GM23338 (cell line): ENCODE data around the gene TYMP. TPM values are rescaled to one million over a fixed set of nuclear protein-coding genes. Genes with fewer than 3 reads are reported as not detected.
A peak's percentile ranks its signal among the peaks of the same experiment; 100 is the strongest.

ENCODE experiments used
- ATAC-seq: fragments of 200-7000 bp; cut with Tn5 transposase; 3 replicates; pipeline ENCODE4 v1.9.1; 2020
- DNase-seq: peaks from one replicate; pipeline ENCODE4 v3.0.0-alpha.2; 2015; ENCODE audit warnings: low spot score
- H2AFZ ChIP-seq: fragments of 200-600 bp; sonication (generic); 2 replicates; pipeline ENCODE4 v1.8.0; 2016; ENCODE audit warnings: antibody characterized with exemption, mild to moderate bottlenecking, moderate library complexity
- H3F3A ChIP-seq: fragments of 200-600 bp; sonication (generic); replicated peaks from 2 replicates; pipeline ENCODE4 v1.8.0; 2017; ENCODE audit warnings: antibody characterized with exemption, mixed run types, low read depth
- H3K27ac ChIP-seq: fragments of 200-600 bp; sonication (generic); 2 replicates; pipeline ENCODE4 v1.6.1; 2016; ENCODE audit warnings: low read depth
- H3K27me3 ChIP-seq: fragments of 200-600 bp; sonication (generic); 2 replicates; pipeline ENCODE4 v1.8.0; 2016; ENCODE audit warnings: mild to moderate bottlenecking, mixed run types, moderate library complexity; ENCODE audit not compliant: insufficient read depth
- H3K36me3 ChIP-seq: fragments of 200-600 bp; sonication (generic); 2 replicates; pipeline ENCODE4 v1.8.0; 2016; ENCODE audit warnings: mild to moderate bottlenecking; ENCODE audit not compliant: insufficient read depth
- H3K4me1 ChIP-seq: fragments of 200-600 bp; sonication (generic); 2 replicates; pipeline ENCODE4 v1.8.0; 2016; ENCODE audit warnings: mild to moderate bottlenecking, moderate library complexity; ENCODE audit not compliant: insufficient read depth
- H3K4me2 ChIP-seq: fragments of 200-600 bp; sonication (generic); 2 replicates; pipeline ENCODE4 v1.7.1; 2017; ENCODE audit warnings: mixed run types
- H3K4me3 ChIP-seq: fragments of 200-600 bp; sonication (generic); 2 replicates; pipeline ENCODE4 v1.6.1; 2016; ENCODE audit warnings: mixed run types
- H3K79me2 ChIP-seq: fragments of 200-600 bp; sonication (generic); replicated peaks from 2 replicates; pipeline ENCODE4 v1.8.0; 2017; ENCODE audit warnings: mild to moderate bottlenecking; ENCODE audit not compliant: insufficient read depth
- H3K9me2 ChIP-seq: fragments of 200-600 bp; sonication (generic); 2 replicates; pipeline ENCODE4 v1.8.0; 2017; ENCODE audit not compliant: insufficient read depth
- H4K20me1 ChIP-seq: fragments of 200-600 bp; sonication (generic); replicated peaks from 2 replicates; pipeline ENCODE4 v1.8.0; 2017; ENCODE audit warnings: mild to moderate bottlenecking; ENCODE audit not compliant: insufficient read depth
- H3K27ac Mint-ChIP-seq: 2 replicates; pipeline ENCODE4 v1.8.0; 2020; ENCODE audit warnings: inconsistent platforms, mild to moderate bottlenecking, moderate library complexity, mixed read lengths
- H3K27me3 Mint-ChIP-seq: 3 replicates; pipeline ENCODE4 v1.8.0; 2022; ENCODE audit warnings: low read depth, mild to moderate bottlenecking, moderate library complexity, mixed read lengths, inconsistent platforms; ENCODE audit not compliant: insufficient read depth, poor library complexity
- H3K36me3 Mint-ChIP-seq: 3 replicates; pipeline ENCODE4 v1.8.0; 2021; ENCODE audit warnings: low read depth, mild to moderate bottlenecking, inconsistent platforms, moderate library complexity, mixed read lengths
- H3K4me1 Mint-ChIP-seq: 3 replicates; pipeline ENCODE4 v1.8.0; 2020; ENCODE audit warnings: mild to moderate bottlenecking, inconsistent platforms, mixed read lengths
- H3K4me3 Mint-ChIP-seq: 3 replicates; pipeline ENCODE4 v1.8.0; 2021; ENCODE audit warnings: moderate library complexity, mild to moderate bottlenecking, inconsistent platforms, mixed read lengths
- H3K9me3 Mint-ChIP-seq: 3 replicates; pipeline ENCODE4 v1.8.0; 2020; ENCODE audit warnings: moderate library complexity, mild to moderate bottlenecking, inconsistent platforms, mixed read lengths
- CREB1 ChIP-seq: fragments of 250-450 bp; sonication (Bioruptor Pico); IDR thresholded peaks from 2 replicates; pipeline ENCODE4 v1.5.0; 2020; ENCODE audit warnings: low read depth, mild to moderate bottlenecking, moderate library complexity
- CTCF ChIP-seq, 2 experiments: fragments of 200-600 bp in 1 of 2; sonication (generic) in 1 of 2; conservative IDR thresholded peaks; 2 replicates each; pipeline versions ENCODE4 v1.5.1 to v1.6.1; 2016 to 2017; ENCODE audit warnings: antibody characterized with exemption in 2 of 2, low read depth in 2 of 2, mild to moderate bottlenecking in 2 of 2, moderate library complexity in 1 of 2
- ETS1 ChIP-seq: IDR thresholded peaks from 2 replicates; pipeline ENCODE4 v1.6.1; 2016; ENCODE audit warnings: antibody characterized with exemption
- NANOG ChIP-seq: IDR thresholded peaks from 2 replicates; pipeline ENCODE4 v1.6.1; 2016; ENCODE audit warnings: antibody characterized with exemption, borderline replicate concordance
- POLR2AphosphoS5 ChIP-seq: IDR thresholded peaks from 2 replicates; pipeline ENCODE4 v1.6.1; 2016; ENCODE audit warnings: antibody characterized with exemption, low read depth
- REST ChIP-seq: IDR thresholded peaks from one replicate; pipeline ENCODE4 v1.6.1; 2018; ENCODE audit warnings: antibody characterized with exemption; ENCODE audit not compliant: unreplicated experiment
- STAT1 ChIP-seq: IDR thresholded peaks from one replicate; pipeline ENCODE4 v1.6.1; 2016; ENCODE audit warnings: antibody characterized with exemption; ENCODE audit not compliant: unreplicated experiment
- ZNF331 ChIP-seq: fragments of 250-450 bp; sonication (Bioruptor Pico); IDR thresholded peaks from 2 replicates; pipeline ENCODE4 v1.5.0; 2020; ENCODE audit warnings: low read depth, mild to moderate bottlenecking, moderate library complexity
- polyA plus RNA-seq: library from polyadenylated mRNA; unstranded; fragments of >200 nt; fragmentation: Nextera tagmentation; extraction: Ambion mirVana; gene quantifications from 2 replicates; pipeline ENCODE4 v1.2.1, GENCODE V29; 2016
- total RNA-seq: library from RNA; depleted of rRNA; stranded (reverse); fragments of >200 nt; shearing (Covaris generic); gene quantifications from 2 replicates; pipeline ENCODE4 v1.2.3, GENCODE V29; 2014

TYMP gene
- total and polyA plus RNA-seq, 2 experiments from 2014 or later, result 0.28 to 1.8 TPM

GRCh38 chr22:50485221-50486131 lies 44.3 kb downstream of the TYMP start:
- no peak for DNase-seq
- H3K4me3 Mint-ChIP-seq, result no peak overlapping the region
- no peaks in the 10 kb centered on the region for H3K9me3 Mint-ChIP-seq
- H2AFZ ChIP-seq, result no peak overlapping the region
- H4K20me1 ChIP-seq, result no peaks in the 10 kb centered on the region
- H3K36me3 Mint-ChIP-seq, result 0 out of 3 replicates have a peak, but pooled peaks cover 3% of the 10 kb centered on the region
- no peaks in the 10 kb centered on the region for H3K36me3 ChIP-seq
- no peaks in the 10 kb centered on the region for H3K9me2 ChIP-seq
- H3K27ac Mint-ChIP-seq, result peak overlapping the region; percentile 37
- H3K27me3 ChIP-seq, result peaks cover 6% of the 10 kb centered on the region
- no peak overlapping the region for H3K4me2 ChIP-seq
- no peaks in the 10 kb centered on the region for H3F3A ChIP-seq
- TF ChIP-seq REST (no peak), STAT1 (no peak), CTCF (conservative IDR thresholded peaks at IDR 0.05; ENCODE audit: low read depth in 2 of 2) (no peak; a peak in 1 of 4 replicates), NANOG (no peak), CREB1 (no peak), POLR2AphosphoS5 (peak; percentile 52), ETS1 (no peak), ZNF331 (CRISPR knock-in tag) (no peak)
- H3K4me3 ChIP-seq, result no peak overlapping the region
- no peak for ATAC-seq
- H3K27me3 Mint-ChIP-seq, result peaks cover 10% of the 10 kb centered on the region
- H3K27ac ChIP-seq, result no peak overlapping the region
- H3K4me1 ChIP-seq, result no peaks in the 10 kb centered on the region
- H3K4me1 Mint-ChIP-seq, result peaks cover 3% of the 10 kb centered on the region; the same call in 1 of the 3 replicates
- H3K79me2 ChIP-seq, result no peaks in the 10 kb centered on the region
